Liver (tissue), 9 donors: Measurements from ENCODE around the gene CLDN24. TPM values are rescaled to one million over a fixed set of nuclear protein-coding genes. Genes with fewer than 3 reads are reported as not detected.

Experiments used
- DNase-seq: peaks from one replicate; pipeline ENCODE4 v3.0.0-alpha.2; 2017; ENCODE audit warnings: low spot score
- H3K27ac ChIP-seq, 2 donors: one replicate each; pipeline ENCODE4 v1.7.0; 2013; ENCODE audit warnings: inconsistent platforms in 2 of 2, low read length in 2 of 2, control low read depth in 1 of 2, low read depth in 1 of 2, mild to moderate bottlenecking in 1 of 2
- H3K27me3 ChIP-seq, 4 donors: one replicate each; pipeline versions ENCODE4 v1.6.1 to v1.7.0; 2013; ENCODE audit warnings: low read length in 3 of 4, inconsistent platforms in 1 of 4, mild to moderate bottlenecking in 1 of 4, moderate library complexity in 1 of 4; ENCODE audit not compliant: control insufficient read depth in 4 of 4, insufficient read depth in 4 of 4
- H3K36me3 ChIP-seq, 4 donors: one replicate each; pipeline versions ENCODE4 v1.6.1 to v1.7.0; 2013; ENCODE audit warnings: low read length in 3 of 4, mild to moderate bottlenecking in 3 of 4, low read depth in 1 of 4, moderate library complexity in 1 of 4; ENCODE audit not compliant: control insufficient read depth in 4 of 4, insufficient read depth in 3 of 4
- H3K4me1 ChIP-seq, 4 donors: one replicate each; pipeline versions ENCODE4 v1.6.1 to v1.7.0; 2013; ENCODE audit warnings: low read length in 3 of 4, mild to moderate bottlenecking in 3 of 4, moderate library complexity in 1 of 4; ENCODE audit not compliant: control insufficient read depth in 4 of 4, insufficient read depth in 4 of 4
- H3K4me3 ChIP-seq, 3 donors: one replicate each; pipeline versions ENCODE4 v1.6.1 to v1.7.0; 2013; ENCODE audit warnings: low read length in 3 of 3, control low read depth in 1 of 3, low read depth in 1 of 3, mild to moderate bottlenecking in 1 of 3
- H3K9ac ChIP-seq, 2 donors: one replicate each; pipeline ENCODE4 v1.7.0; 2013; ENCODE audit warnings: low read length in 2 of 2, mild to moderate bottlenecking in 2 of 2, moderate library complexity in 2 of 2, control low read depth in 1 of 2, low read depth in 1 of 2
- H3K9me3 ChIP-seq, 4 donors: one replicate each; pipeline versions ENCODE4 v1.6.1 to v1.7.0; 2013; ENCODE audit warnings: low read length in 3 of 4; ENCODE audit not compliant: control insufficient read depth in 4 of 4
- EGR1 ChIP-seq, 2 donors: IDR thresholded peaks; 2 replicates each; pipeline ENCODE4 v1.6.1; 2016 to 2018; ENCODE audit warnings: antibody characterized with exemption in 2 of 2, low read depth in 2 of 2
- FOXA1 ChIP-seq: IDR thresholded peaks from 2 replicates; pipeline ENCODE4 v1.6.1; 2016; ENCODE audit warnings: antibody characterized with exemption
- GABPA ChIP-seq, 2 donors: IDR thresholded peaks in 1 of 2; conservative IDR thresholded peaks in 1 of 2; 2 replicates each; pipeline ENCODE4 v1.6.1; 2016; ENCODE audit warnings: antibody characterized with exemption in 2 of 2, mild to moderate bottlenecking in 1 of 2, moderate library complexity in 1 of 2
- HNF4A ChIP-seq, 2 donors: conservative IDR thresholded peaks; 2 replicates each; pipeline ENCODE4 v1.6.1; 2016; ENCODE audit warnings: antibody characterized with exemption in 2 of 2, mild to moderate bottlenecking in 2 of 2
- HNF4G ChIP-seq: IDR thresholded peaks from 2 replicates; pipeline ENCODE4 v1.6.1; 2016; ENCODE audit warnings: antibody characterized with exemption
- NR2F2 ChIP-seq: IDR thresholded peaks from 2 replicates; pipeline ENCODE4 v1.6.1; 2016; ENCODE audit warnings: antibody characterized with exemption
- RAD21 ChIP-seq, 2 donors: IDR thresholded peaks; 2 replicates each; pipeline ENCODE4 v1.6.1; 2016; ENCODE audit warnings: antibody characterized with exemption in 2 of 2, mild to moderate bottlenecking in 2 of 2
- SP1 ChIP-seq: IDR thresholded peaks from 2 replicates; pipeline ENCODE4 v1.6.1; 2018; ENCODE audit warnings: antibody characterized with exemption, mild to moderate bottlenecking
- TAF1 ChIP-seq: conservative IDR thresholded peaks from 2 replicates; pipeline ENCODE4 v1.6.1; 2016; ENCODE audit warnings: antibody characterized with exemption, mild to moderate bottlenecking
- YY1 ChIP-seq: IDR thresholded peaks from 2 replicates; pipeline ENCODE4 v1.6.1; 2016; ENCODE audit warnings: antibody characterized with exemption, mild to moderate bottlenecking
- WGBS: extraction: QIAGEN DNeasy Blood & Tissue Kit; methylation state at CpG from one replicate; pipeline ENCODE4 v1.1.7; 2013; 5-methylcytosine and 5-hydroxymethylcytosine counted together
- polyA plus RNA-seq, 2 donors: library from polyadenylated mRNA; stranded (reverse) in 1 of 2; unstranded in 1 of 2; fragments of 200-250 nt in 1 of 2; fragments of >200 nt in 1 of 2; fragmentation: Nextera tagmentation in 1 of 2; extraction: Ambion mirVana in 1 of 2; gene quantifications; one replicate each; pipeline versions ENCODE4 v1.2.1 to v1.2.3, GENCODE V29; 2013 to 2015
- total RNA-seq, 2 donors: library from RNA; depleted of rRNA; stranded (reverse); fragments of >200 nt; gene quantifications; one replicate each; pipeline ENCODE4 v1.2.3, GENCODE V29; 2014
- TF ChIP-seq, protein P1 (sequence below): fragments of 150-350 bp; IDR thresholded peaks from 2 replicates; pipeline ENCODE4 v1.5.1; 2017; ENCODE audit warnings: improper control_type of control experiment, low read depth, low read length; ENCODE audit not compliant: missing input control
- TF ChIP-seq, protein P2 (sequence below): IDR thresholded peaks from 2 replicates; pipeline ENCODE4 v1.6.1; 2016; ENCODE audit warnings: antibody characterized with exemption, mild to moderate bottlenecking
- TF ChIP-seq, protein P3 (sequence below): IDR thresholded peaks from 2 replicates; pipeline ENCODE4 v1.6.1; 2016; ENCODE audit warnings: antibody characterized with exemption
- TF ChIP-seq, protein P4 (sequence below): IDR thresholded peaks from 2 replicates; pipeline ENCODE4 v1.6.1; 2016; ENCODE audit warnings: antibody characterized with exemption
- donor health status: healthy.
- donor health status: healthy.
- donor health status: healthy.
- donor health status: healthy.
- donor health status: healthy.

The CLDN24 gene
- total and polyA plus RNA-seq, 4 donors = not detected

DNA sequence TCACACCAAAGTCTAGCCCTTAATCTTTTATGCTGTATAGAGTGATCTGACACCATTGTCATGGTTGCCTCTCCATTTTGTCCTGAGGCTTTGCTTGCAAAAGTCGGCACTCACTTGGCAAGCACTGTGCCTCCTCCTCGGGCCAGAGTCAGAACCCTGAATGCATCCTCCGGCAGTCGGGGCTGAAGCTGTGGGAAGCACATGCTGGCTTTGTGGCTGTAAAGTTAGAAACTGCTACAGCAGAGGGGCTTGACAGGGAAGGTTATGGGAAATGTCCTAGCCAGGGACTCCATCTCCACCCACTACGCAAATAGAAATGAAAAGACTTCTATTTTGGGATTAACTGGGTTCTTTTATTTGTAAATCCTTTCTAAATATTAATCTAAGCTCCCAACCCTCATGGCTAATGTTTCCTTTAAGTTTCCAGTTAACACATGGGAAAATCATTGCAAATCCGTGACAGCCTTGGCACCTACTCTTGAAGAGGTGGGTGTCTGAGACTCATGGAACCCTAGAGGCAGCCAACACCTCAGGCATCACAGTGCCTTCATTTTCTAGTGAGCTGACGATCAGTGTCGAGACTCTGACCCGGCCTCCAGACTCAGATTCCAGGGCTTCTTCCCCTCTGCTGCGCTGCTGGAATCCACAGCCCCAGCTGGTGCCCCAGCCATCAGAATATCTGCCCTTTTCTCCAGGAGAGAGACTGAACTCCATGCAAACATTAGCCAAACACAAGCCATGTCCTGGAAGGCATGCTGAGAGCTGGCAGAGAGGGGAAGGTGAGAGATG lies 7.9 kb upstream of the CLDN24 start:
- no peak for DNase-seq
- WGBS = 80% methylated on average over 10 of the region's 10 CpGs

DNA sequence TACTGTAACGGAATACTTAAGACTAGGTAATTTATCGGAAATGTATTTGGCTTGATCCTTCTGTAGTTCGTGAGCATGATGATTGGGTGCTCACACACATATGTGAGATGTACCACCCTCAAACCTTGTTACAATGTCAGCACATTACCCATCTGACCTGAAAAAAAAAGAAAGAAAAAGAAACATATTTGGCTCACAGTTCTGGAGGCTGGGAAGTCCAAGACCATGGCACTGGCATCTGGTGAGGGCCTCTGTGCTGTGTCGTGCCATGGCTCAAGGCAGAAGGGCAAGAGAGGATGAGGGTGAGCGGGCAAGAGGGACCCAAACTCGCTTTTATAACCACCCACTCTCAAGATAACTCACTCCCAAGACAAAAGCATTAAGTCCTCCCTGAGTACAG lies 7.0 kb upstream of the CLDN24 start:
- Histone ChIP-seq H3K9ac (no peak overlapping the region), H3K4me1 (no peaks in the 10 kb centered on the region), H3K9me3 (peaks cover 0 to 3% (median 0%) of the 10 kb centered on the region in 4 donors), H3K4me3 (no peak overlapping the region), H3K27ac (no peak overlapping the region), H3K36me3 (no peaks in the 10 kb centered on the region), H3K27me3 (no peaks in the 10 kb centered on the region)
- no peak for DNase-seq
- 90% methylated on average over 6 of the region's 6 CpGs for WGBS
- TF ChIP-seq GABPA (IDR thresholded peaks at IDR 0.05 in 1 of 2, conservative IDR thresholded peaks at IDR 0.05 in 1 of 2) (no peak), SP1 (no peak), YY1 (no peak), FOXA1 (no peak), HNF4G (no peak), NR2F2 (no peak)
- TF ChIP-seq, protein P1, sequence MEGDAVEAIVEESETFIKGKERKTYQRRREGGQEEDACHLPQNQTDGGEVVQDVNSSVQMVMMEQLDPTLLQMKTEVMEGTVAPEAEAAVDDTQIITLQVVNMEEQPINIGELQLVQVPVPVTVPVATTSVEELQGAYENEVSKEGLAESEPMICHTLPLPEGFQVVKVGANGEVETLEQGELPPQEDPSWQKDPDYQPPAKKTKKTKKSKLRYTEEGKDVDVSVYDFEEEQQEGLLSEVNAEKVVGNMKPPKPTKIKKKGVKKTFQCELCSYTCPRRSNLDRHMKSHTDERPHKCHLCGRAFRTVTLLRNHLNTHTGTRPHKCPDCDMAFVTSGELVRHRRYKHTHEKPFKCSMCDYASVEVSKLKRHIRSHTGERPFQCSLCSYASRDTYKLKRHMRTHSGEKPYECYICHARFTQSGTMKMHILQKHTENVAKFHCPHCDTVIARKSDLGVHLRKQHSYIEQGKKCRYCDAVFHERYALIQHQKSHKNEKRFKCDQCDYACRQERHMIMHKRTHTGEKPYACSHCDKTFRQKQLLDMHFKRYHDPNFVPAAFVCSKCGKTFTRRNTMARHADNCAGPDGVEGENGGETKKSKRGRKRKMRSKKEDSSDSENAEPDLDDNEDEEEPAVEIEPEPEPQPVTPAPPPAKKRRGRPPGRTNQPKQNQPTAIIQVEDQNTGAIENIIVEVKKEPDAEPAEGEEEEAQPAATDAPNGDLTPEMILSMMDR = no peak
- TF ChIP-seq, protein P2, sequence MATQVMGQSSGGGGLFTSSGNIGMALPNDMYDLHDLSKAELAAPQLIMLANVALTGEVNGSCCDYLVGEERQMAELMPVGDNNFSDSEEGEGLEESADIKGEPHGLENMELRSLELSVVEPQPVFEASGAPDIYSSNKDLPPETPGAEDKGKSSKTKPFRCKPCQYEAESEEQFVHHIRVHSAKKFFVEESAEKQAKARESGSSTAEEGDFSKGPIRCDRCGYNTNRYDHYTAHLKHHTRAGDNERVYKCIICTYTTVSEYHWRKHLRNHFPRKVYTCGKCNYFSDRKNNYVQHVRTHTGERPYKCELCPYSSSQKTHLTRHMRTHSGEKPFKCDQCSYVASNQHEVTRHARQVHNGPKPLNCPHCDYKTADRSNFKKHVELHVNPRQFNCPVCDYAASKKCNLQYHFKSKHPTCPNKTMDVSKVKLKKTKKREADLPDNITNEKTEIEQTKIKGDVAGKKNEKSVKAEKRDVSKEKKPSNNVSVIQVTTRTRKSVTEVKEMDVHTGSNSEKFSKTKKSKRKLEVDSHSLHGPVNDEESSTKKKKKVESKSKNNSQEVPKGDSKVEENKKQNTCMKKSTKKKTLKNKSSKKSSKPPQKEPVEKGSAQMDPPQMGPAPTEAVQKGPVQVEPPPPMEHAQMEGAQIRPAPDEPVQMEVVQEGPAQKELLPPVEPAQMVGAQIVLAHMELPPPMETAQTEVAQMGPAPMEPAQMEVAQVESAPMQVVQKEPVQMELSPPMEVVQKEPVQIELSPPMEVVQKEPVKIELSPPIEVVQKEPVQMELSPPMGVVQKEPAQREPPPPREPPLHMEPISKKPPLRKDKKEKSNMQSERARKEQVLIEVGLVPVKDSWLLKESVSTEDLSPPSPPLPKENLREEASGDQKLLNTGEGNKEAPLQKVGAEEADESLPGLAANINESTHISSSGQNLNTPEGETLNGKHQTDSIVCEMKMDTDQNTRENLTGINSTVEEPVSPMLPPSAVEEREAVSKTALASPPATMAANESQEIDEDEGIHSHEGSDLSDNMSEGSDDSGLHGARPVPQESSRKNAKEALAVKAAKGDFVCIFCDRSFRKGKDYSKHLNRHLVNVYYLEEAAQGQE = no peak
- TF ChIP-seq, protein P3, sequence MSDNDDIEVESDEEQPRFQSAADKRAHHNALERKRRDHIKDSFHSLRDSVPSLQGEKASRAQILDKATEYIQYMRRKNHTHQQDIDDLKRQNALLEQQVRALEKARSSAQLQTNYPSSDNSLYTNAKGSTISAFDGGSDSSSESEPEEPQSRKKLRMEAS = no peak

More for the DNA sequence above, 7.9 kb upstream of the CLDN24 start:
- Histone ChIP-seq H3K36me3 (no peaks in the 10 kb centered on the region), H3K9me3 (peaks cover 0 to 3% (median 0%) of the 10 kb centered on the region in 4 donors), H3K9ac (no peak overlapping the region), H3K27ac (no peak overlapping the region), H3K4me1 (no peaks in the 10 kb centered on the region), H3K4me3 (no peak overlapping the region), H3K27me3 (no peaks in the 10 kb centered on the region)
- no peak for TF ChIP-seq HNF4G
- TF ChIP-seq EGR1 (IDR thresholded peaks at IDR 0.05; ENCODE audit: low read depth in 2 of 2) = no peak
- TF ChIP-seq, protein P1 = no peak
- no peak for TF ChIP-seq HNF4A (conservative IDR thresholded peaks at IDR 0.05)
- TF ChIP-seq, protein P4, sequence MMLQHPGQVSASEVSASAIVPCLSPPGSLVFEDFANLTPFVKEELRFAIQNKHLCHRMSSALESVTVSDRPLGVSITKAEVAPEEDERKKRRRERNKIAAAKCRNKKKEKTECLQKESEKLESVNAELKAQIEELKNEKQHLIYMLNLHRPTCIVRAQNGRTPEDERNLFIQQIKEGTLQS = no peak
- TF ChIP-seq YY1 = no peak
- TF ChIP-seq RAD21 (IDR thresholded peaks at IDR 0.05) = no peak
- TF ChIP-seq, protein P2 = no peak
- no peak for TF ChIP-seq TAF1
